GM18511 (cell line): ENCODE results near the gene SPCS1.
"Not testable (repeated sequence)": the region's sequence is repeated elsewhere in the genome, so short reads cannot be mapped to it uniquely, and the experiment has no call there.

Experiments
- ATAC-seq: cut with Tn5 transposase; IDR thresholded peaks from one replicate; pipeline ENCODE4 v1.9.1; 2021; ENCODE audit warnings: mild to moderate bottlenecking, moderate library complexity; ENCODE audit not compliant: unreplicated experiment

The SPCS1 gene

GRCh38 chr3:52728753-52729152 lies 22.8 kb downstream of the SPCS1 start:
- not testable (repeated sequence) for ATAC-seq

- no peak for ATAC-seq
Observed at GRCh38 chr3:52730681-52731080, 24.8 kb downstream of the SPCS1 start.

- ATAC-seq: no peak
Observed at GRCh38 chr3:52731590-52731989, 25.7 kb downstream of the SPCS1 start.

GRCh38 chr3:52733256-52733891 lies 27.5 kb downstream of the SPCS1 start:
- no peak for ATAC-seq

- ATAC-seq: no peak
Observed at GRCh38 chr3:52739730-52740129, 33.8 kb downstream of the SPCS1 start.

GRCh38 chr3:52742418-52743041 lies 36.6 kb downstream of the SPCS1 start:
- no peak for ATAC-seq

- no peak for ATAC-seq
Observed at GRCh38 chr3:52743152-52743551, 37.2 kb downstream of the SPCS1 start.

- no peak for ATAC-seq
Observed at GRCh38 chr3:52743721-52744120, 37.8 kb downstream of the SPCS1 start.

GRCh38 chr3:52752045-52752660 lies 46.2 kb downstream of the SPCS1 start:
- ATAC-seq: no peak

GRCh38 chr3:52754373-52754772 lies 48.5 kb downstream of the SPCS1 start:
- no peak for ATAC-seq

- ATAC-seq: no peak
Observed at GRCh38 chr3:52756141-52756540, 50.2 kb downstream of the SPCS1 start.
